ENCODE results near the gene MBNL1. TPM values are rescaled to one million over a fixed set of nuclear protein-coding genes. Genes with fewer than 3 reads are reported as not detected.
A peak's percentile ranks its signal among the peaks of the same experiment; 100 is the strongest.

MBNL1 gene
- polyA plus RNA-seq, 1 donor (not counting 4 experiments of a cell fraction or from before 2014, with no cell fraction given) = 58.3 TPM

DNA sequence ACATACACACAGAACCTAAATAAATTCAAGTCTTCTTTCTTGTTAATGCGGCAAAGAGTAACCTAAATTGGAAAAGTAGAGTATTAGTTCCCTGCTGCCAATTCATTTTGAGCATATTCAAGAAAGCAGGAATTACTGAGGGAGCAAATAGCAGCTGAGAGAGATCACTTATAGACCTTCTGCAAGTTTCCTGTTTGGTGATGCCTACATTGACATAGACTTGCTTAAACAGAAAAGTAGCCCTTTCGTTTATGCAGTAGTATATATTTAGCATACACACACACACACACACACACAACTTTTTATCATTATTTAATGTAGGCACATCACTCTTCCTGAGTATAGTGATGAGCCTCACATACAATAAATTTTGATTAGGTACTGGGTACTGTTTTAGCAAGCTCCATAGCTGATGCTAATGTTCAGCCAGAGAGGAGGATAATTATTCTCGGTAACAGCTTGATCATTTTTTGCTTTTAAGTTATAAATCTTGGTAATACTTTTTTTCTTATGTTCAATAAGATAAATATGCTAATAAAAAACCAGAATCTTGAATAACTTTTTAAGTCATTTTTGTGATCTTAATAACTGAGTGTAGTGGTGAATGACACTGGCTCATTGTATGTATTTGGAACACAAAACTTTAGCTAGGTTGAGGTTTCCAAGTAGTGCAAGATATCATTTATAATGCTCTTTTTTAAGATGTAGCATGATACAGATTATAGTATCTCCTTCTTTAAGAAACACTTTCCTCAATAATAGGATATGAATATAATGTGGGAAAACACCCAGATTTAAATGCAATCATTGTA is 174.7 kb downstream of the MBNL1 start:
- H3K79me2 ChIP-seq (ENCODE audit: control insufficient read depth, insufficient read depth, low read length) = peaks cover 39% of the 10 kb centered on the region
- no peak for DNase-seq (ENCODE audit: low read depth, low spot score)
- no peak overlapping the region for H3K27ac ChIP-seq (ENCODE audit: control insufficient read depth, insufficient read depth, low read length)
- no peak overlapping the region for H2AFZ ChIP-seq (ENCODE audit: control insufficient read depth, low read length)
- FAIRE-seq = no peak
- H3K4me1 ChIP-seq (ENCODE audit: control insufficient read depth, extremely low read depth, insufficient read depth, low read length) = peaks cover 6% of the 10 kb centered on the region
- H3K9me1 ChIP-seq (ENCODE audit: control insufficient read depth, extremely low read depth, insufficient read depth, low read length) = no peaks in the 10 kb centered on the region
- no peak overlapping the region for H3K4me2 ChIP-seq (ENCODE audit: control insufficient read depth, extremely low read depth, insufficient read depth, low read depth, low read length)
- H3K27me3 ChIP-seq (ENCODE audit: control insufficient read depth, extremely low read depth, insufficient read depth, low read length) = no peaks in the 10 kb centered on the region
- H3K9ac ChIP-seq (ENCODE audit: control insufficient read depth, extremely low read depth, insufficient read depth, low read length) = no peak overlapping the region
- H3K36me3 ChIP-seq (ENCODE audit: control insufficient read depth in 2 of 2, extremely low read depth in 1 of 2, insufficient read depth in 2 of 2, low read length in 2 of 2) = peaks cover 2 to 7% of the 10 kb centered on the region in 2 experiments
- H3K4me3 ChIP-seq (ENCODE audit: control insufficient read depth in 2 of 3, extremely low read depth in 1 of 3, insufficient read depth in 2 of 3, low read depth in 1 of 3, low read length in 3 of 3) = no peak overlapping the region
- H3K9me3 ChIP-seq (ENCODE audit: control insufficient read depth, low read depth, low read length) = no peaks in the 10 kb centered on the region
- H4K20me1 ChIP-seq (ENCODE audit: control insufficient read depth, extremely low read depth, insufficient read depth, low read length) = no peaks in the 10 kb centered on the region
- TF ChIP-seq EZH2 (IDR thresholded peaks at IDR 0.05; ENCODE audit: low read length) (no peak), CTCF (optimal IDR thresholded peaks at IDR 0.05 in 1 of 3, IDR thresholded peaks at IDR 0.05 in 1 of 3, conservative IDR thresholded peaks at IDR 0.05 in 1 of 3; ENCODE audit: extremely low read depth in 1 of 3, insufficient read depth in 2 of 3, low read length in 3 of 3) (no peak)
- dilution Hi-C loops (cut with MboI; ENCODE audit: extremely low pct_ligation_motif_present, low sequenced_read_pairs) = no loop called here

GRCh38 chr3:152444029-152444641 is 175.4 kb downstream of the MBNL1 start:
- Histone ChIP-seq H3K4me1 (ENCODE audit: control insufficient read depth, extremely low read depth, insufficient read depth, low read length) (peaks cover 6% of the 10 kb centered on the region), H3K9ac (ENCODE audit: control insufficient read depth, extremely low read depth, insufficient read depth, low read length) (no peak overlapping the region), H3K9me1 (ENCODE audit: control insufficient read depth, extremely low read depth, insufficient read depth, low read length) (no peaks in the 10 kb centered on the region), H3K27ac (ENCODE audit: control insufficient read depth, insufficient read depth, low read length) (no peak overlapping the region), H3K79me2 (ENCODE audit: control insufficient read depth, insufficient read depth, low read length) (peaks cover 33% of the 10 kb centered on the region), H3K9me3 (ENCODE audit: control insufficient read depth, low read depth, low read length) (no peaks in the 10 kb centered on the region), H3K27me3 (ENCODE audit: control insufficient read depth, extremely low read depth, insufficient read depth, low read length) (no peaks in the 10 kb centered on the region), H3K4me2 (ENCODE audit: control insufficient read depth, extremely low read depth, insufficient read depth, low read depth, low read length) (no peak overlapping the region), H3K36me3 (ENCODE audit: control insufficient read depth in 2 of 2, extremely low read depth in 1 of 2, insufficient read depth in 2 of 2, low read length in 2 of 2) (peaks cover 2 to 11% of the 10 kb centered on the region in 2 experiments), H4K20me1 (ENCODE audit: control insufficient read depth, extremely low read depth, insufficient read depth, low read length) (no peaks in the 10 kb centered on the region), H2AFZ (ENCODE audit: control insufficient read depth, low read length) (no peak overlapping the region), H3K4me3 (ENCODE audit: control insufficient read depth in 2 of 3, extremely low read depth in 1 of 3, insufficient read depth in 2 of 3, low read depth in 1 of 3, low read length in 3 of 3) (no peak overlapping the region)
- DNase-seq (ENCODE audit: low read depth, low spot score) (no peak), FAIRE-seq (no peak)
- peak in 2 of 3 experiments; percentile 41 to 47 for TF ChIP-seq CTCF (optimal IDR thresholded peaks at IDR 0.05 in 1 of 3, IDR thresholded peaks at IDR 0.05 in 1 of 3, conservative IDR thresholded peaks at IDR 0.05 in 1 of 3; ENCODE audit: extremely low read depth in 1 of 3, insufficient read depth in 2 of 3, low read length in 3 of 3)
- no peak for TF ChIP-seq EZH2 (IDR thresholded peaks at IDR 0.05; ENCODE audit: low read length)
- dilution Hi-C loops (cut with MboI; ENCODE audit: extremely low pct_ligation_motif_present, low sequenced_read_pairs) = no loop called here
